K562 (cell line): ENCODE data around the gene NES. TPM values are rescaled to one million over a fixed set of nuclear protein-coding genes. Genes with fewer than 3 reads are reported as not detected.
A peak's percentile ranks its signal among the peaks of the same experiment; 100 is the strongest.

Source experiments
- CEBPG ChIP-seq, 3 experiments: fragments of 200-800 bp in 1 of 3; sonication (Bioruptor generic) in 1 of 3; sonication (generic) in 1 of 3; formaldehyde crosslinking in 1 of 3; IDR thresholded peaks in 2 of 3; conservative IDR thresholded peaks in 1 of 3; 2 replicates each; pipeline versions ENCODE4 v1.6.1 to v1.8.0; 2016 to 2022; ENCODE audit warnings: missing compliant biosample characterization in 2 of 3, missing genetic modification characterization in 2 of 3, mild to moderate bottlenecking in 1 of 3, missing genetic modification reagents in 1 of 3
- ERF ChIP-seq: fragments of 450-650 bp; formaldehyde crosslinking; IDR thresholded peaks from 2 replicates; pipeline ENCODE4 v1.4.0; 2020; ENCODE audit warnings: mild to moderate bottlenecking, mixed read lengths
- GTF2A2 ChIP-seq: IDR thresholded peaks from 2 replicates; pipeline ENCODE4 v1.6.1; 2016; ENCODE audit warnings: mild to moderate bottlenecking, missing genetic modification characterization, missing compliant biosample characterization
- GTF2F1 ChIP-seq: IDR thresholded peaks from 2 replicates; pipeline ENCODE4 v1.6.1; 2011; ENCODE audit warnings: low read depth, low read length, improper control_type of control experiment
- HDAC3 ChIP-seq: fragments of 450-650 bp; IDR thresholded peaks from 2 replicates; pipeline ENCODE4 v1.6.1; 2018; ENCODE audit warnings: borderline replicate concordance, mild to moderate bottlenecking, moderate library complexity; ENCODE audit not compliant: partially characterized antibody
- IFI16 ChIP-seq: fragments of 250-450 bp; sonication (Bioruptor Pico); IDR thresholded peaks from 2 replicates; pipeline ENCODE4 v2.1.2; 2022; ENCODE audit warnings: mild to moderate bottlenecking, inconsistent platforms
- MED1 ChIP-seq: sonication (generic); formaldehyde crosslinking; IDR thresholded peaks from 2 replicates; pipeline ENCODE4 v1.8.1; 2023; ENCODE audit warnings: missing genetic modification reagents, borderline replicate concordance
- MTA2 ChIP-seq: fragments of 450-650 bp; IDR thresholded peaks from 2 replicates; pipeline ENCODE4 v1.6.1; 2016; ENCODE audit warnings: low read depth
- NCOR1 ChIP-seq: fragments of 450-650 bp; IDR thresholded peaks from 2 replicates; pipeline ENCODE4 v1.6.1; 2016; ENCODE audit warnings: mild to moderate bottlenecking, moderate library complexity
- NFIX ChIP-seq: fragments of 250-450 bp; sonication (Bioruptor Pico); IDR thresholded peaks from 2 replicates; pipeline ENCODE4 v1.4.0; 2020; ENCODE audit warnings: low read depth, mild to moderate bottlenecking, moderate library complexity
- NR2C2 ChIP-seq, 2 experiments: fragments of 200-800 bp in 1 of 2; sonication (Bioruptor generic) in 1 of 2; sonication (generic) in 1 of 2; formaldehyde crosslinking in 1 of 2; IDR thresholded peaks; 2 replicates each; pipeline versions ENCODE4 v1.6.1 to v1.8.0; 2016 to 2022; ENCODE audit warnings: mild to moderate bottlenecking in 1 of 2, missing compliant biosample characterization in 1 of 2, missing genetic modification characterization in 1 of 2, missing genetic modification reagents in 1 of 2
- POU5F1 ChIP-seq: fragments of 150-350 bp; IDR thresholded peaks from 2 replicates; pipeline ENCODE4 v1.6.1; 2014; ENCODE audit warnings: borderline replicate concordance, low read length, low read depth, mild to moderate bottlenecking; ENCODE audit not compliant: partially characterized antibody
- SIRT6 ChIP-seq: IDR thresholded peaks from one replicate; pipeline ENCODE4 v1.6.1; 2012; ENCODE audit warnings: low read depth, mild to moderate bottlenecking, control low read depth, inconsistent platforms, low read length, moderate library complexity
- SP2 ChIP-seq: IDR thresholded peaks from 2 replicates; pipeline ENCODE4 v1.6.1; 2011; ENCODE audit warnings: mild to moderate bottlenecking, low read depth, low read length, moderate library complexity; ENCODE audit not compliant: poor library complexity, severe bottlenecking; ENCODE audit errors: extremely low read depth
- STAT5A ChIP-seq: IDR thresholded peaks from 2 replicates; pipeline ENCODE4 v1.6.1; 2012; ENCODE audit warnings: low read length, inconsistent platforms, borderline replicate concordance
- TFAM ChIP-seq: fragments of 250-450 bp; sonication (Bioruptor Pico); conservative IDR thresholded peaks from 2 replicates; pipeline ENCODE4 v1.5.0; 2021; ENCODE audit warnings: mild to moderate bottlenecking, moderate library complexity
- ZBTB5 ChIP-seq: fragments of 450-650 bp; IDR thresholded peaks from 2 replicates; pipeline ENCODE4 v1.6.1; 2017; ENCODE audit warnings: antibody characterized with exemption
- ZKSCAN1 ChIP-seq: fragments of 150-350 bp; IDR thresholded peaks from 2 replicates; pipeline ENCODE4 v1.6.1; 2016; ENCODE audit warnings: low read depth, low read length
- ZNF165 ChIP-seq: fragments of 250-450 bp; sonication (Bioruptor Pico); IDR thresholded peaks from 2 replicates; pipeline ENCODE4 v1.4.0; 2020; ENCODE audit warnings: borderline replicate concordance
- ZNF224 ChIP-seq: sonication (generic); formaldehyde crosslinking; IDR thresholded peaks from 2 replicates; pipeline ENCODE4 v1.8.0; 2022; ENCODE audit warnings: mild to moderate bottlenecking, missing genetic modification reagents
- ZNF232 ChIP-seq: sonication (generic); formaldehyde crosslinking; IDR thresholded peaks from 2 replicates; pipeline ENCODE4 v1.8.0; 2022; ENCODE audit warnings: mild to moderate bottlenecking, missing genetic modification reagents
- ZNF695 ChIP-seq: fragments of 450-650 bp; formaldehyde crosslinking; IDR thresholded peaks from 2 replicates; pipeline ENCODE4 v1.4.0; 2020; ENCODE audit warnings: mild to moderate bottlenecking, moderate library complexity
- ZNF785 ChIP-seq: fragments of 250-450 bp; sonication (Bioruptor Pico); IDR thresholded peaks from 2 replicates; pipeline ENCODE4 v1.4.0; 2020; ENCODE audit warnings: mild to moderate bottlenecking
- ZSCAN29 ChIP-seq: fragments of 450-650 bp; IDR thresholded peaks from 2 replicates; pipeline ENCODE4 v1.6.1; 2017
- polyA plus RNA-seq, 8 experiments: library from polyadenylated mRNA; depleted of rRNA in 4 of 8; stranded (reverse) in 5 of 8; unstranded in 3 of 8; fragments of >200 nt; fragmentation: Nextera tagmentation in 2 of 8; fragmentation: Illumina TruSeq in 1 of 8; extraction: Ambion mirVana in 2 of 8; extraction: Trizol in 1 of 8; gene quantifications; 2 replicates each; pipeline versions ENCODE4 v1.2.1 to v1.2.3, GENCODE V29; 2011 to 2014; ENCODE audit warnings: inconsistent platforms in 1 of 8, missing spikeins in 1 of 8
- total RNA-seq, 7 experiments: library from RNA; depleted of rRNA in 6 of 7; stranded (reverse); fragments of >200 nt in 6 of 7; fragmentation: Illumina TruSeq in 2 of 7; extraction: Trizol in 2 of 7; gene quantifications; 2 replicates each; pipeline versions ENCODE4 v1.2.1 to v1.2.3, GENCODE V29; 2011 to 2021; ENCODE audit warnings: low replicate concordance in 1 of 7
- TF ChIP-seq, protein P1 (sequence below), 3 experiments: fragments of 200-800 bp in 1 of 3; sonication (Bioruptor generic) in 1 of 3; sonication (generic) in 1 of 3; formaldehyde crosslinking in 1 of 3; IDR thresholded peaks; 2 replicates each; pipeline versions ENCODE4 v1.6.1 to v1.8.0; 2016 to 2022; ENCODE audit warnings: mild to moderate bottlenecking in 2 of 3, missing compliant biosample characterization in 2 of 3, missing genetic modification characterization in 2 of 3, missing genetic modification reagents in 1 of 3

The NES gene
- total and polyA plus RNA-seq, 9 of the 15 experiments (the other 6 are each of a cell fraction or from before 2014, with no cell fraction given), result 0.10 to 8.6 (median 4.2) TPM

- TF ChIP-seq GTF2F1, result no peak
- no peak for TF ChIP-seq SIRT6
- TF ChIP-seq MED1 (CRISPR knock-in tag), result no peak
- TF ChIP-seq ZNF695 (CRISPR knock-in tag), result no peak
- no peak for TF ChIP-seq NFIX (CRISPR knock-in tag)
- peak; percentile 49; the same call in 1 of the 2 replicates for TF ChIP-seq ERF
- 0 out of 2 replicates have a peak, but pooled peaks have one; percentile 49 for TF ChIP-seq ZNF224 (CRISPR knock-in tag)
- TF ChIP-seq NCOR1, result no peak
- TF ChIP-seq MTA2, result no peak
- TF ChIP-seq ZSCAN29, result no peak
- TF ChIP-seq, protein P1, sequence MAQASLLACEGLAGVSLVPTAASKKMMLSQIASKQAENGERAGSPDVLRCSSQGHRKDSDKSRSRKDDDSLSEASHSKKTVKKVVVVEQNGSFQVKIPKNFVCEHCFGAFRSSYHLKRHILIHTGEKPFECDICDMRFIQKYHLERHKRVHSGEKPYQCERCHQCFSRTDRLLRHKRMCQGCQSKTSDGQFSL (CRISPR knock-in tag; IDR thresholded peaks at IDR 0.05), result no peak; the same call in none of the 2 replicates
- TF ChIP-seq, protein P1 (tag; IDR thresholded peaks at IDR 0.05), result no peak
- TF ChIP-seq STAT5A, result no peak
- no peak for TF ChIP-seq GTF2A2
- no peak for TF ChIP-seq ZNF785 (CRISPR knock-in tag)
- no peak for TF ChIP-seq ZBTB5
- no peak for TF ChIP-seq TFAM (CRISPR knock-in tag)
- no peak for TF ChIP-seq ZKSCAN1
- TF ChIP-seq ZNF165, result no peak
- TF ChIP-seq CEBPG (CRISPR knock-in tag; IDR thresholded peaks at IDR 0.05), result no peak
- no peak for TF ChIP-seq CEBPG (tag; conservative IDR thresholded peaks at IDR 0.05 in 1 of 2, IDR thresholded peaks at IDR 0.05 in 1 of 2)
- TF ChIP-seq SP2, result no peak
- TF ChIP-seq IFI16 (CRISPR knock-in tag), result no peak
- no peak for TF ChIP-seq POU5F1
- TF ChIP-seq HDAC3, result no peak
- peak; percentile 71 for TF ChIP-seq ZNF232
- TF ChIP-seq NR2C2 (CRISPR knock-in tag; IDR thresholded peaks at IDR 0.05), result no peak
- TF ChIP-seq NR2C2 (tag; IDR thresholded peaks at IDR 0.05), result no peak
Measured at GRCh38 chr1:156623946-156624813, 53.0 kb downstream of the NES start (continued).
